Smooth muscle cell (in vitro differentiated cells): ENCODE data around the gene SLC4A1AP. TPM values are rescaled to one million over a fixed set of nuclear protein-coding genes. Genes with fewer than 3 reads are reported as not detected.

Experiments
- DNase-seq: peaks from one replicate; lab custom pipeline; 2025; ENCODE audit not compliant: unreplicated experiment; lab: John Stamatoyannopoulos, UW
- H2AFZ ChIP-seq: fragments of 200-600 bp; sonication (generic); 2 replicates; pipeline ENCODE4 v1.6.0; 2016; ENCODE audit warnings: antibody characterized with exemption, low read depth, mild to moderate bottlenecking
- H3F3A ChIP-seq: fragments of 200-600 bp; sonication (generic); 2 replicates; pipeline ENCODE4 v1.6.0; 2017; ENCODE audit warnings: antibody characterized with exemption, low read depth
- H3K27ac ChIP-seq: fragments of 200-600 bp; sonication (generic); 2 replicates; pipeline ENCODE4 v1.5.1; 2016; ENCODE audit warnings: low read depth, mild to moderate bottlenecking
- H3K27me3 ChIP-seq: fragments of 200-600 bp; sonication (generic); 2 replicates; pipeline ENCODE4 v1.6.1; 2016; ENCODE audit warnings: low read depth, mild to moderate bottlenecking
- H3K36me3 ChIP-seq: fragments of 200-600 bp; sonication (generic); 2 replicates; pipeline ENCODE4 v1.5.1; 2016; ENCODE audit warnings: low read depth
- H3K4me1 ChIP-seq: fragments of 200-600 bp; sonication (generic); 2 replicates; pipeline ENCODE4 v1.5.1; 2016; ENCODE audit warnings: low read depth
- H3K4me2 ChIP-seq: fragments of 200-600 bp; sonication (generic); 2 replicates; pipeline ENCODE4 v1.6.0; 2016; ENCODE audit warnings: mild to moderate bottlenecking
- H3K4me3 ChIP-seq: fragments of 200-600 bp; sonication (generic); 2 replicates; pipeline ENCODE4 v1.5.1; 2016; ENCODE audit warnings: mild to moderate bottlenecking
- H3K79me2 ChIP-seq: fragments of 200-600 bp; sonication (generic); 2 replicates; pipeline ENCODE4 v1.6.0; 2016; ENCODE audit warnings: low read depth, mild to moderate bottlenecking
- H3K9ac ChIP-seq: fragments of 200-600 bp; sonication (generic); 2 replicates; pipeline ENCODE4 v1.6.0; 2016; ENCODE audit warnings: low read depth
- H3K9me3 ChIP-seq: fragments of 200-600 bp; sonication (generic); replicated peaks from 2 replicates; pipeline ENCODE4 v1.5.1; 2016; ENCODE audit warnings: low read depth
- H4K20me1 ChIP-seq: fragments of 200-600 bp; sonication (generic); 2 replicates; pipeline ENCODE4 v1.6.0; 2016; ENCODE audit warnings: low read depth
- WGBS: methylation state at CpG from one replicate; pipeline ENCODE4 v1.1.7; 2016; ENCODE audit warnings: low lambda C conversion rate; 5-methylcytosine and 5-hydroxymethylcytosine counted together
- polyA plus RNA-seq: library from polyadenylated mRNA; unstranded; fragments of >200 nt; fragmentation: Nextera tagmentation; extraction: Ambion mirVana; gene quantifications from 2 replicates; pipeline ENCODE4 v1.2.1, GENCODE V29; 2016
- total RNA-seq: library from RNA; depleted of rRNA; stranded (reverse); fragments of >200 nt; gene quantifications from 2 replicates; pipeline ENCODE4 v1.2.3, GENCODE V29; 2014
- TF ChIP-seq, protein P1 (sequence below): fragments of 200-600 bp; sonication (generic); IDR thresholded peaks from 2 replicates; pipeline ENCODE4 v1.5.1; 2017; ENCODE audit warnings: borderline replicate concordance, mild to moderate bottlenecking, antibody characterized with exemption; ENCODE audit not compliant: insufficient read depth, poor library complexity, severe bottlenecking

SLC4A1AP gene
- total and polyA plus RNA-seq, 2 experiments from 2014 or later = 26.2 to 27.5 TPM

DNA sequence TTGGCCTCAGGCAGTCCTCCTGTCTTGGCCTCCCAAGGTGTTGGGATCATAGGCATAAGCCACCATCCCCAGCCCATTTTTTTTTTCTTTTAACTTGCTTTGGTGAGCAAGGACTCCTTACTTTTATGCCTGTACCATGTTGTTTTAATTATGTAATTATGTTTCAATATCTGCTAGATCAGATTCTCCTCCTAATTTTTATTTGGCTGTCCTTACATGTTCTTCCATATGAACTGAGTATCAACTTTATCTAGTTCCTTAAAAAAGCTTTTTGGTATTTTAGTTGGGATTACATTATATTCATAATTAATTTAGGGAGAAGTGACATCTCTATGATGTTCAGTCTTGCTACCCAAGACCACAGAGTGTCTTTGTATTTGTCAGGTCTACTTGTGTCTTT lies 18.5 kb upstream of the SLC4A1AP start:
- Histone ChIP-seq H3F3A (peaks cover 4% of the 10 kb centered on the region), H3K4me2 (no peak overlapping the region), H4K20me1 (no peaks in the 10 kb centered on the region), H3K36me3 (peaks cover 12% of the 10 kb centered on the region), H3K4me3 (no peak overlapping the region), H3K9ac (no peak overlapping the region), H3K27me3 (no peaks in the 10 kb centered on the region), H3K9me3 (no peaks in the 10 kb centered on the region), H3K27ac (no peak overlapping the region), H3K79me2 (no peaks in the 10 kb centered on the region), H2AFZ (no peak overlapping the region), H3K4me1 (no peaks in the 10 kb centered on the region)
- no peak for DNase-seq
- TF ChIP-seq, protein P1, sequence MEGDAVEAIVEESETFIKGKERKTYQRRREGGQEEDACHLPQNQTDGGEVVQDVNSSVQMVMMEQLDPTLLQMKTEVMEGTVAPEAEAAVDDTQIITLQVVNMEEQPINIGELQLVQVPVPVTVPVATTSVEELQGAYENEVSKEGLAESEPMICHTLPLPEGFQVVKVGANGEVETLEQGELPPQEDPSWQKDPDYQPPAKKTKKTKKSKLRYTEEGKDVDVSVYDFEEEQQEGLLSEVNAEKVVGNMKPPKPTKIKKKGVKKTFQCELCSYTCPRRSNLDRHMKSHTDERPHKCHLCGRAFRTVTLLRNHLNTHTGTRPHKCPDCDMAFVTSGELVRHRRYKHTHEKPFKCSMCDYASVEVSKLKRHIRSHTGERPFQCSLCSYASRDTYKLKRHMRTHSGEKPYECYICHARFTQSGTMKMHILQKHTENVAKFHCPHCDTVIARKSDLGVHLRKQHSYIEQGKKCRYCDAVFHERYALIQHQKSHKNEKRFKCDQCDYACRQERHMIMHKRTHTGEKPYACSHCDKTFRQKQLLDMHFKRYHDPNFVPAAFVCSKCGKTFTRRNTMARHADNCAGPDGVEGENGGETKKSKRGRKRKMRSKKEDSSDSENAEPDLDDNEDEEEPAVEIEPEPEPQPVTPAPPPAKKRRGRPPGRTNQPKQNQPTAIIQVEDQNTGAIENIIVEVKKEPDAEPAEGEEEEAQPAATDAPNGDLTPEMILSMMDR = no peak

DNA sequence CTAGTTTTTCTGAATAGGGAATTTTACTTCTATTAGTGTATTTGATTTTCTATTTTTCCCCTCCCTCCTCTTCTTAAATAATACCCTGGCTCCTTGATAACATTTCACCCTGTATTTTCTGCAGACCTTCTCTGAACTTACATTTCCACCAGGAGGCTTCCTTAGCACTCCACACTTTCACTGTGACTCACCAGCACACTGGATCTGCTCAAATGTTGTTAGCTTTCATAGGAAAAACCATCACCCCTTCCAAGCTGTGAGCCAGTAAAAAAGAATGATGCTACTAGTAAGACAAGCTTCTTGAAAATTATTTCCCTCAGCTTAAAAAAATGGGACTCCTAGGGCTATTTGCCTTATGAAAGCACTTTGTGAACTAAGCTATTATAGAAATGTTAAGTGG lies 16.4 kb upstream of the SLC4A1AP start:
- Histone ChIP-seq H3K27me3 (no peaks in the 10 kb centered on the region), H4K20me1 (no peaks in the 10 kb centered on the region), H3F3A (peaks cover 4% of the 10 kb centered on the region), H2AFZ (no peak overlapping the region), H3K79me2 (no peaks in the 10 kb centered on the region), H3K36me3 (peaks cover 11% of the 10 kb centered on the region), H3K9ac (no peak overlapping the region), H3K27ac (no peak overlapping the region), H3K9me3 (no peaks in the 10 kb centered on the region), H3K4me3 (no peak overlapping the region), H3K4me1 (no peaks in the 10 kb centered on the region), H3K4me2 (no peak overlapping the region)
- no peak for DNase-seq
- TF ChIP-seq, protein P1 = no peak

DNA sequence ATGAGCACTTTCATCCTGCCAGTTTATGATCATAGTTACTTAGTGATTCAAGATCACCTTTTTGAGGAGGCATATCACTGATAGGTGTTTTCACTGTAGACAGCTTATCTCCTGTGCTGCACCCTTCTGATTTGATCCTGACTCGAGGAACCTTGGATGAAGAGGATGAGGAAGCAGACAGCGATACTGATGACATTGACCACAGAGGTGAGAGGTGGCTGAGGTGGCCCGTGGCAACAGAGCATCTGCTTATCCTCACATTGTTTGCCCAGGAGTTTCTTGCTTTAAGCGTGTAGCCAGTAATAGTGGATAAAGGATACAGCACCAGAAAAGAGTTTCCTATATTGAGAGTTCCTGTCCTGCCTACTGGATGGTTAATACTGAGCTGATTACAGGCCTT lies 16.0 kb upstream of the SLC4A1AP start:
- no peak for DNase-seq
- no peak overlapping the region for H3K27ac ChIP-seq
- no peaks in the 10 kb centered on the region for H3K27me3 ChIP-seq
- WGBS = 98% methylated on average over 4 of the region's 4 CpGs
- H3K4me2 ChIP-seq = no peak overlapping the region
- H3K36me3 ChIP-seq = peaks cover 11% of the 10 kb centered on the region
- peaks cover 4% of the 10 kb centered on the region for H3F3A ChIP-seq
- no peaks in the 10 kb centered on the region for H3K4me1 ChIP-seq
- no peak overlapping the region for H3K4me3 ChIP-seq
- H3K9ac ChIP-seq = no peak overlapping the region
- no peaks in the 10 kb centered on the region for H3K9me3 ChIP-seq
- H3K79me2 ChIP-seq = no peaks in the 10 kb centered on the region
- no peak overlapping the region for H2AFZ ChIP-seq
- TF ChIP-seq, protein P1 = no peak
- no peaks in the 10 kb centered on the region for H4K20me1 ChIP-seq

DNA sequence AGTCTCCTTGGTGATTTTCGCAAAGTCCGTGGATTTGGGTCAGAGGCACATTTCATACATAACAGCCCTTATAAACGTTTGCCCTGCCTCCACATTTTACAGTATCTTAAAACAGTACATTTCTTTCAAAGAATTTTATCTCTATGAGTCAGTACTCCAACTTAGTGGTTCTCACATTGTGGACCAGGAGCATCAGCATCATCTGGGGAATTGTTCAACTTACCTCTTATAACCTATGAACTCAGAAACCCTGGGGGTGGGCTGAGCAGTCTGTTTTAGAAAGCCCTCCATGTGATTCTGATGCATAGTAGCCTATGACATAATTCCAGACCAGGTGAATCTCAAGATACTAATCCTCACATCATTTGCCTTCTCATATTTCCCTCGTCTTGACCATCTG lies 12.6 kb upstream of the SLC4A1AP start:
- H3F3A ChIP-seq = peaks cover 4% of the 10 kb centered on the region
- TF ChIP-seq, protein P1 = no peak
- H2AFZ ChIP-seq = no peak overlapping the region
- H3K9ac ChIP-seq = no peak overlapping the region
- no peaks in the 10 kb centered on the region for H4K20me1 ChIP-seq
- 87% methylated on average over 4 of the region's 4 CpGs for WGBS
- H3K4me1 ChIP-seq = no peaks in the 10 kb centered on the region
- H3K4me2 ChIP-seq = no peak overlapping the region
- H3K36me3 ChIP-seq = peaks cover 21% of the 10 kb centered on the region
- no peak overlapping the region for H3K4me3 ChIP-seq
- no peaks in the 10 kb centered on the region for H3K27me3 ChIP-seq
- no peaks in the 10 kb centered on the region for H3K79me2 ChIP-seq
- no peaks in the 10 kb centered on the region for H3K9me3 ChIP-seq
- no peak for DNase-seq
- H3K27ac ChIP-seq = no peak overlapping the region
